ENCODE data around the gene TSC1. TPM values are rescaled to one million over a fixed set of nuclear protein-coding genes. Genes with fewer than 3 reads are reported as not detected.
A peak's percentile ranks its signal among the peaks of the same experiment; 100 is the strongest.

Gene TSC1
- total RNA-seq, 4 donors from 2014 or later = 38.4 to 155 (median 81.6) TPM

DNA sequence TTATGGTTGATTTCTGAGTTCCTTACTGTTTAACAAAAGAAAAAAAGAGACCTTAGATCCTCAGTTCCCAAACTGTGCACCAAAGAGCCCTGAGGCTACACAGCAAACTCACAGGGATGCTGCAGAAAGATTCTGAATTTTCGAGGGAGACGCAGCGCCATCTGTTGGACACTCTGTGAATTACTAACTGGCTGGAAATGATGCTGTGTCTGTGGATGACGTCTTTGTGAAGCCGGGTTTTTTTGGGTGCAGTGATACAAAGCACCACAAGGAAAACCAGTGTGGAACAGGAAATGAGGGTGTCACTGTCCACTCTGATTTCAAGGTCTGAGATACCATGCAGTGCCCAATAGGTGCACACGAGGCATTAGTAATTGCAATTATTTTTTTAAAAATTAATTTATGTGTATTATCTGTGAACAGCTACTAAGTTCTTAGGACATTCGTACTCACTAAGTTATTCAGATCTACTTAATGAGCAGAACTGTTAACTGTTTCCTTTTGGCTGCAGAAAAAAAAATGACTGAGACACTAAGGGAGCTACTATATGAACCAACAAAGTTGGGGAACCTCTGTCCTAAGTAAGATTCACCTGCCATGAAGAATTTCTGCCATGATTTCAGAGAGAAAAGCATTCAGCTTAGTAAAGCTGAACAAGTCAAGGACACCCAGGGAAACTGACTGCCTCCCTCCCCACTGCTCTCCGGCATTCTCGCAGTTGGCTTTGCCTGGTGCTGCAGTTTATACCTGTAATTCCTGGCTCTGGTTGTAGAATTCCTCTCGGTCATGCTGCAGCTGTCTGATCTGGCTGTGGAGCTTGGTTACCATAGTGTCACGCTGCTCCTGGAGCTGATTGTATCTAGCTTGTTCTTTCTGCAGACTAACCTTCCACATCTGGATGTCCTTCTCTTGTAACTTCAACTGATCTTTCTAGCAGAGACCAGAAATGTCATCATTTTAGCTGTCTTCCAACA lies 42.3 kb downstream of the TSC1 start:
- H3K27me3 ChIP-seq = no peaks in the 10 kb centered on the region
- no peaks in the 10 kb centered on the region for H3K4me1 ChIP-seq
- peak; percentile 59 to 80 (median 63) for DNase-seq
- no peak overlapping the region for H3K4me3 ChIP-seq
- no peak overlapping the region for H3K27ac ChIP-seq
- TF ChIP-seq, protein P1, sequence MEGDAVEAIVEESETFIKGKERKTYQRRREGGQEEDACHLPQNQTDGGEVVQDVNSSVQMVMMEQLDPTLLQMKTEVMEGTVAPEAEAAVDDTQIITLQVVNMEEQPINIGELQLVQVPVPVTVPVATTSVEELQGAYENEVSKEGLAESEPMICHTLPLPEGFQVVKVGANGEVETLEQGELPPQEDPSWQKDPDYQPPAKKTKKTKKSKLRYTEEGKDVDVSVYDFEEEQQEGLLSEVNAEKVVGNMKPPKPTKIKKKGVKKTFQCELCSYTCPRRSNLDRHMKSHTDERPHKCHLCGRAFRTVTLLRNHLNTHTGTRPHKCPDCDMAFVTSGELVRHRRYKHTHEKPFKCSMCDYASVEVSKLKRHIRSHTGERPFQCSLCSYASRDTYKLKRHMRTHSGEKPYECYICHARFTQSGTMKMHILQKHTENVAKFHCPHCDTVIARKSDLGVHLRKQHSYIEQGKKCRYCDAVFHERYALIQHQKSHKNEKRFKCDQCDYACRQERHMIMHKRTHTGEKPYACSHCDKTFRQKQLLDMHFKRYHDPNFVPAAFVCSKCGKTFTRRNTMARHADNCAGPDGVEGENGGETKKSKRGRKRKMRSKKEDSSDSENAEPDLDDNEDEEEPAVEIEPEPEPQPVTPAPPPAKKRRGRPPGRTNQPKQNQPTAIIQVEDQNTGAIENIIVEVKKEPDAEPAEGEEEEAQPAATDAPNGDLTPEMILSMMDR (IDR thresholded peaks at IDR 0.05) = peak; percentile 79 to 90 (median 85)
- TF ChIP-seq POLR2A (IDR thresholded peaks at IDR 0.05) = no peak
- no peaks in the 10 kb centered on the region for H3K9me3 ChIP-seq
- peaks cover 0 to 83% (median 0%) of the 10 kb centered on the region in 3 donors for H3K36me3 ChIP-seq

DNA sequence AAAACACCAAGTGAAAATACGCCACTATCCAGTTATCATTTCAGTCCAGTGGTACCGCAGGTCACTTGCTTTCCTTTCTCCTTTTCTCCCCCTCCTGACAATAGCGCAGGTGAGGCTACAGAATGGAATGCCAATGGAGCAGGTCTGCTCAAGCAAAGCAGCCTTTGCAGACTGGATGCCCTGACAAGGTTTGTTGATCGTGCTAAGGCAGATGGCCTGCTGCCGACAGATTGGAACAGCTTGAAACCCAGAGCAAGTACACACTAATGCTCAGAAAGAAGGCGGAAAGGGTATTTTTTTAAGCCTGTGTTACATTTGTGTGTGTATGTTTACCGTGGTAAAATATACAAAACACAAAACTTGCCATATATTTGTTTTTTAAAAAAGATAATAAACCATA lies 46.4 kb downstream of the TSC1 start:
- no peaks in the 10 kb centered on the region for H3K4me1 ChIP-seq
- H3K4me3 ChIP-seq = no peak overlapping the region
- no peak for TF ChIP-seq POLR2A (IDR thresholded peaks at IDR 0.05)
- TF ChIP-seq, protein P1 (IDR thresholded peaks at IDR 0.05) = no peak
- no peak for DNase-seq
- H3K27ac ChIP-seq = no peak overlapping the region
- peaks cover 0 to 72% (median 0%) of the 10 kb centered on the region in 3 donors for H3K36me3 ChIP-seq
- no peaks in the 10 kb centered on the region for H3K27me3 ChIP-seq
- no peaks in the 10 kb centered on the region for H3K9me3 ChIP-seq

DNA sequence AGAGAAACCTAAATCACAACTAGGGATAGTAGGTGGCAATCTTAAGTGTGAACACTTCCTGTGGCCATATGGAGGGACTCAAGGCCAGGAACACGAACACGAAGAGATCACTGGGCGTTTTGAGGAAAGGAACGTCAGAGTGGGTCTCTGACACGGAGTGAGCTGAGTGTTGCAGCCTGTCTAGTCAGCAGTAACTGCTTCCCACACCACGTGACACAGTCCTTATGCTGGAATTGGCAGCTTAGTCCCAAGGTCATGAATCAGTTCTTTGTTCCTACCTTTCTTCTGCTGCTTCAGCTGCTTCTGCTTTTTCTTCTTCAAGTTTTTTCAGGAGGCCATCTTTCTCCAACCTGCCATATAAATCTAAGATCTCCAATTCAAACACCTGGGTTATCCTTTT lies 47.5 kb downstream of the TSC1 start:
- Histone ChIP-seq H3K27ac (no peak overlapping the region), H3K27me3 (no peaks in the 10 kb centered on the region), H3K9me3 (no peaks in the 10 kb centered on the region), H3K4me1 (no peaks in the 10 kb centered on the region), H3K36me3 (peaks cover 0 to 75% (median 0%) of the 10 kb centered on the region in 3 donors), H3K4me3 (no peak overlapping the region)
- TF ChIP-seq POLR2A (IDR thresholded peaks at IDR 0.05) = no peak
- TF ChIP-seq, protein P1 (IDR thresholded peaks at IDR 0.05) = no peak
- DNase-seq = no peak

DNA sequence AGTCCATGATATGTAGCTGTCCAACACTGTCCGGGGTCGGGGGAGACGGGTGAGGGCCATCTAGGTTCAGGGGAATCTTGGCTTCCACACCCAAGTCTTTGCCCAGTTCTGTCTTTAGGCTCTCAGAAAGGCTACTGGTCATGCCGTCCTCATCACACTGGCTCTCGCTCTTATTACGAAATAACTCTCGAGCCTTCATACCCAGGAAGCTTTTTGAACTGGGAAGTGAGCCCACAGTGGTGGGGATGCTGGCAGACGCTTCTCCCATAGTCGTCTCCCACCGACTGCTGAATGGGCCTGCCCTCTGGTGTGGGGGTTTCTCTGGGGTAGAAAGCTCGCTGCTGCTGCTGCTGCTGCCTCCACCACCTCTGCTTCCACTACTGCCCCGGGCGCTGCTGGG lies 48.2 kb downstream of the TSC1 start:
- no peak overlapping the region for H3K27ac ChIP-seq
- H3K4me3 ChIP-seq = no peak overlapping the region
- no peaks in the 10 kb centered on the region for H3K9me3 ChIP-seq
- peaks cover 0 to 75% (median 0%) of the 10 kb centered on the region in 3 donors for H3K36me3 ChIP-seq
- H3K27me3 ChIP-seq = no peaks in the 10 kb centered on the region
- no peak for TF ChIP-seq POLR2A (IDR thresholded peaks at IDR 0.05)
- TF ChIP-seq, protein P1 (IDR thresholded peaks at IDR 0.05) = no peak
- no peak for DNase-seq
- no peaks in the 10 kb centered on the region for H3K4me1 ChIP-seq

DNA sequence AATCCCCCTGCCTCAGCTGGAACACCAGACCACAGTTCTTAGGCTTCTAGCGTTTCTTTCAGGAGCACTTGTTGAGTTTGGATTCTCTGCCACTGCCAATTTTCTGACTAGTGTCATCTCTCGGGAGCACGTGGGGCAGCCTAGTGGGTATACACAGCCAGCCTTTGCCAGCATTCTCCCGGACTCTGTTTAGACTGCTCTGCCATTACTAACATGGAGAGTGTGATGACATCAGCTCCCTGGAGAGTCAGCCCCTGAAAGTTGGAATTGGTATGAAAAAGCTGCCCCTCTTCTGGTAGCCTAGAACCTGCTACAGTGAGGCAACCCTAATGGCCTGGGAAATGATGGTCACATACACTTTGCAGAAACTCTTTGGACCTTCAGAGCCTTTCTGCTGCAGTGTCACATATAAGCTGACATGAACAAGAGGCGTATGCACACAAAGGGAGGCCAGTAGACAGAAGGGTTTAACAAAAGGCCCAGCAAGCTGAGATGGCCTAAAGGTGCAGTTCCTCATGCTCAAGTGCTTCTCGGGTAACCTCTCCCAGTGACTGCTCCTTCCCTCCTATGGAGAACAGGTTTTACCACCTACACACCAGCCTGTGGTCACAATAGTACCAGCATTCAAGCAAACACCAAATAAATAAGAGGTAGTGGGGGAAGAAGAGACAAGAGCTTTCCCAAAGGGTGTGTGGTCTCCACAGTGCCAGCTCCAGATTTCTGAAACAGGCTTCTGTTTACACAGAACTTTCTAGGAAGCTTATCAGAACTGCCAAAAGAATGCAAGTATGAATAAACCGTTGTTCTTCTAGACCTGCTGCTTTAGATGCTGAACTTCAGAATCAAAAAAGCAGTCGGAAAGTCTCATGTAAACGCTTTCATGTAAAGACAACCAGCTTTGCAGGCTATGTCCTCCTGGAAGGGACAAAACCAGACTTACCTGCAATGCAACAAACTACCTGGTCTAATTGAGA lies 49.3 kb downstream of the TSC1 start:
- DNase-seq = no peak
- Histone ChIP-seq H3K36me3 (peaks cover 0 to 64% (median 0%) of the 10 kb centered on the region in 3 donors), H3K9me3 (no peaks in the 10 kb centered on the region), H3K27me3 (no peaks in the 10 kb centered on the region), H3K4me1 (no peaks in the 10 kb centered on the region), H3K27ac (no peak overlapping the region), H3K4me3 (no peak overlapping the region)
- TF ChIP-seq, protein P1 (IDR thresholded peaks at IDR 0.05) = no peak
- no peak for TF ChIP-seq POLR2A (IDR thresholded peaks at IDR 0.05)

Data from Peyer's patch (tissue), 4 donors.